ENCODE data around the gene ANO7.

The ANO7 gene

GRCh38 chr2:241150660-241151530 lies 37.6 kb upstream of the ANO7 start:
- DNase-seq = peak; percentile 15 to 42
- TF ChIP-seq GATA1 (IDR thresholded peaks at IDR 0.05; ENCODE audit: low read depth, low read length) = no peak
- peak; percentile 12 for TF ChIP-seq POLR2A (IDR thresholded peaks at IDR 0.05; ENCODE audit: low read length)

DNA sequence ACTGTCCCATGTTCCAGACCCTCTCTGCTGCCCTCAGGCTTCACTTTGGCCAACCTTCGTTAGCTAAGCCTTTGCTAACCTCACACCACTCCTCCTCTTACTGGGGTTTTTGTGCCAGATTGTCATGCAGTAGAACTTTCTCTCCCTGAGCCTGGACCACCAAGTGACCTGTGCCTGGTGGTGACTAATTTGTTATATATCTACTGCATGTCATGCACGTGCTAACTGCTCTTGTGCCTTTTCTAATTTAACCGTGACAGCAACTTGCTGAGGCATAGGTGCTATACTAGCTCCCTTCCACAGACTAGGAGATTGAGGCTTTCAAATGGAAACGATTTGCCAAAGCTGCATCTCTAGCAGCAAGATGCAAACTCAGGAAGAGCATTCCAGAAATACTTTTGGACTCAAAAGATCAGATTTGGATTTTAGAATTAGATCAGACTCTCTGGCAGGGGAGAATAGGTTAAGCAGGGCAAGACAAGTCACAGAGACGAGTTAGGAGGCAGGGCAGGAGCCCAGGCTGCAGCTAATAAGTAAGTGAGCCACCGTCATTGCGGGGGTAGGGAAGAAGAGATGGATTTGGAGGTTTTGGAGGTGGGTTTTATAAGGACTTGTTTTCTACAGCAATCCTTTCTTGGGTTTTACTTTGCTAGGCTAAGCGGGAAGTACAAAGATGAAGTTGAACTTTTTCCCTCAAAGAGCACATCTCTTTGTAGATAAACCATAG lies 36.4 kb upstream of the ANO7 start:
- TF ChIP-seq GATA1 (IDR thresholded peaks at IDR 0.05; ENCODE audit: low read depth, low read length) (no peak), POLR2A (IDR thresholded peaks at IDR 0.05; ENCODE audit: low read length) (no peak)
- no peak for DNase-seq

GRCh38 chr2:241153616-241154015 lies 34.9 kb upstream of the ANO7 start:
- no peak for TF ChIP-seq GATA1 (IDR thresholded peaks at IDR 0.05; ENCODE audit: low read depth, low read length)
- no peak for TF ChIP-seq POLR2A (IDR thresholded peaks at IDR 0.05; ENCODE audit: low read length)
- no peak for DNase-seq

- TF ChIP-seq GATA1 (IDR thresholded peaks at IDR 0.05; ENCODE audit: low read depth, low read length) (no peak), POLR2A (IDR thresholded peaks at IDR 0.05; ENCODE audit: low read length) (no peak)
- no peak for DNase-seq
Observed at GRCh38 chr2:241154915-241155314, 33.6 kb upstream of the ANO7 start.

- TF ChIP-seq GATA1 (IDR thresholded peaks at IDR 0.05; ENCODE audit: low read depth, low read length) (no peak), POLR2A (IDR thresholded peaks at IDR 0.05; ENCODE audit: low read length) (no peak)
- DNase-seq = no peak
Observed at GRCh38 chr2:241155936-241156335, 32.5 kb upstream of the ANO7 start.

DNA sequence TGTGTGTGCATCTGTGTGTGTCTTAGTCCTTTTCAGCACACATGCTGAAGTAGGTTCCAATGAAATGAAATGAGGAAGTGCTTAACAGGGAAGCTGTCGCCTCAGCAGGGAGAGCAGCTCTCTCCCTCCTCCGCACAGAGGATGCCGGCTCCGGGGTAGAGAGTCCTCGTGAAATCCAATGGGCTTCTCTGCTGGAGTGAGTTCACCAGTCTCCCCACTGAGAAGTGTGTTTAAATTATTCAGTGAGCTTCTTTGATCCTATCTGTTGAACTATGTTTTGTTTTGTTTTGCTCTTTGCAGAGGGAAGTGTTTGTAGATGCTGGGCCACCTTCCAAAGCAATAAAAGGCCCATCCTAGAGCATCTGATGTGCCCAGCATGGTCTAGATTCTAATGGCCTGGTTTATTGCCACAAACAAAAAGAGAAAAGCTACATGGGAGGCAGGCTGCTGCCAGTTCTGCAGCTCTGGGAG lies 31.5 kb upstream of the ANO7 start:
- TF ChIP-seq POLR2A (IDR thresholded peaks at IDR 0.05; ENCODE audit: low read length) = no peak
- TF ChIP-seq GATA1 (IDR thresholded peaks at IDR 0.05; ENCODE audit: low read depth, low read length) = no peak
- no peak for DNase-seq

DNA sequence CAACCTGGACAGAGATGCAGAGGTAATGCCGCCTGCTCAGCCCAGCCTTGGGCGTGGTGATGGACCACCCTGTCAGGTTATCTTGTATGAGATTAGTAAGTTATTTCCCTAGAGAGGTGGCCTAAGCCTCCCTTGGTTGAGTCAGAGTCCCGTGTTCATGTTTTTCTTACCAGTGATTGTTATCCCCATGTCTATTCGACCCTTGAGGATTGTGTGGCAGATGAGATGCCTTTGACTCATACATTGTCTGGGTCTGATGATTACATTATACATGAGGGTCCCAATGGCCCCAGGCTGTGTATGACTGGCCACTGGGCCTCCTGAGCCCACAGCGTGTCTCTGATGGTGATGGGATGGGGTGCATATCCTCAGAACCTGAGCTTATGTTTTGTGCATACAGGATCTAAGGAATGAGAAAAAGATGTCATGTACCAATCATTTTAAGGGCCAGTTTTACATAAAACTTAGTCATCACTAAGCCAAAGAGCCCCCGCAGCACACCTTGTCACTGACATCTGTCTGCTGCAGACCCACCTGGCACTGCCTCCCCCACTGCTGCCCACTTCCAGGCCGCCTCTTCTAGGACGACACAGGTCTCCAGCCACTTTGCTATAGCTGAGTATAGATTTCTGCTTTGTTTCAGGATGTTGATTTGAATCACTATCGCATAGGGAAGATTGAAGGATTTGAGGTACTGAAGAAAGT lies 30.5 kb upstream of the ANO7 start:
- DNase-seq = no peak
- TF ChIP-seq GATA1 (IDR thresholded peaks at IDR 0.05; ENCODE audit: low read depth, low read length) (no peak), POLR2A (IDR thresholded peaks at IDR 0.05; ENCODE audit: low read length) (no peak)

DNA sequence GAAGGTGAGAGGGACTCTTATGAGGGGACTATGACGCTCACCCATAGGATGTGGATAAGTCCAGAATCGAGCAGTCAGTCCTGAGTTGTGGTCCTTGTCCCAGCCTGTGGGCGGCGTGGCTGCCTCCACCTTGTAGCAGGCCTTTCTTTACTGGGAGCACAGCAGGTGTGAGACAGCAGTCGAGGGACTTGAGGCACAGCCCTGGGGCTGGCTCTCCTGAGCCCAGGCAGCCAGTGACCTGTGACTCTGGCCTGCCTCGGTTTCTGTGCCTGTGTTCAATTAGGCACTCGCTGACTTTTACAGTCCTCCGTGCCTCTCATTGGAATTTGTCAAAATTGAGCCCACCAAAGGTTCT lies 30.0 kb upstream of the ANO7 start:
- TF ChIP-seq GATA1 (IDR thresholded peaks at IDR 0.05; ENCODE audit: low read depth, low read length) (no peak), POLR2A (IDR thresholded peaks at IDR 0.05; ENCODE audit: low read length) (no peak)
- no peak for DNase-seq

DNA sequence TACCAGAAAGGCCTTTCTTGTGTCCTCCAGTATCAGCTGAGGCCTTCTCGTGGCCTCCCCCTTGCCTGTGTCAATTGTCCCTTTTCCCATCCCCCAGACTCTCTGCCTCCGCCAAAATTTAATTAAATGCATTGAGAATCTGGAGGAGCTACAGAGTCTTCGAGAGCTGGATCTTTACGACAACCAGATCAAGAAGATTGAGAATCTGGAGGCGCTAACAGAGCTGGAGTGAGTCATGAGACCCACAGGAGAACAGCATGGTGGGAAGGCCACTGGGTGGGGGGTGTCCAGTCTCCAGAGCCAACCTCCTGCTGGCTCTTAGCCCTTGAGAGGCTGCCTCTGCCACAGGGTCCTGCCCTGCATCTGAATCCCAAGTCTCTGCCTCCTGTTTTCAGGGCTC lies 29.4 kb upstream of the ANO7 start:
- TF ChIP-seq POLR2A (IDR thresholded peaks at IDR 0.05; ENCODE audit: low read length) = no peak
- no peak for TF ChIP-seq GATA1 (IDR thresholded peaks at IDR 0.05; ENCODE audit: low read depth, low read length)
- DNase-seq = no peak

- TF ChIP-seq GATA1 (IDR thresholded peaks at IDR 0.05; ENCODE audit: low read depth, low read length) (no peak), POLR2A (IDR thresholded peaks at IDR 0.05; ENCODE audit: low read length) (no peak)
Observed at GRCh38 chr2:241160318-241160717, 28.2 kb upstream of the ANO7 start.

GRCh38 chr2:241161646-241162281 lies 26.7 kb upstream of the ANO7 start:
- no peak for DNase-seq
- TF ChIP-seq GATA1 (IDR thresholded peaks at IDR 0.05; ENCODE audit: low read depth, low read length) (no peak), POLR2A (IDR thresholded peaks at IDR 0.05; ENCODE audit: low read length) (no peak)

More at GRCh38 chr2:241160318-241160717, 28.2 kb upstream of the ANO7 start:
- no peak for DNase-seq

GRCh38 chr2:241163601-241164118 lies 24.8 kb upstream of the ANO7 start:
- DNase-seq = no peak
- TF ChIP-seq POLR2A (IDR thresholded peaks at IDR 0.05; ENCODE audit: low read length) (no peak), GATA1 (IDR thresholded peaks at IDR 0.05; ENCODE audit: low read depth, low read length) (no peak)

GRCh38 chr2:241168366-241168765 lies 20.1 kb upstream of the ANO7 start:
- DNase-seq = no peak
- TF ChIP-seq GATA1 (IDR thresholded peaks at IDR 0.05; ENCODE audit: low read depth, low read length) = no peak
- TF ChIP-seq POLR2A (IDR thresholded peaks at IDR 0.05; ENCODE audit: low read length) = no peak
